GM10847 (cell line): ENCODE measurements around the gene BTBD7.

Experiments used
- POLR2A ChIP-seq: IDR thresholded peaks from 2 replicates; pipeline ENCODE4 v1.6.1; 2011; ENCODE audit not compliant: insufficient read length; ENCODE audit errors: extremely low read depth

The BTBD7 gene

GRCh38 chr14:93262446-93262845 lies 70.4 kb downstream of the BTBD7 start:
- TF ChIP-seq POLR2A: no peak

GRCh38 chr14:93249128-93249831 lies 83.6 kb downstream of the BTBD7 start:
- TF ChIP-seq POLR2A: no peak

- TF ChIP-seq POLR2A: no peak
Observed at GRCh38 chr14:93246534-93246933, 86.3 kb downstream of the BTBD7 start.

GRCh38 chr14:93245764-93246420 lies 86.9 kb downstream of the BTBD7 start:
- no peak for TF ChIP-seq POLR2A

DNA sequence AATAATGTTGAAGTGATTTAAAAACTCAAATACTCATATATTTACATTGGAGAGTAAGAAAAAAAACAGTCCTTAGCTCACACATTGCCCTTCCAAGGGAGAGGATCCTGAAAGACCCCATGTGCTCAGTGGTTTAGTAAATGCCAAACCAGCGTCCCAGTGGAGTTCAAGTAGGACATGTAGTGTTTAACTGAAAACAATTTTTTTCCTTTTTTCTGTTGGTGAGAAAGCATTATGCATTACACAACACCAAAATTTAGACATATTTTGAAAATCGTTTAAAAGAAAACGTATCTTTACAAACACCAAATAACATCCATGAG lies 92.2 kb downstream of the BTBD7 start:
- no peak for TF ChIP-seq POLR2A

GRCh38 chr14:93239869-93240677 lies 92.8 kb downstream of the BTBD7 start:
- no peak for TF ChIP-seq POLR2A

DNA sequence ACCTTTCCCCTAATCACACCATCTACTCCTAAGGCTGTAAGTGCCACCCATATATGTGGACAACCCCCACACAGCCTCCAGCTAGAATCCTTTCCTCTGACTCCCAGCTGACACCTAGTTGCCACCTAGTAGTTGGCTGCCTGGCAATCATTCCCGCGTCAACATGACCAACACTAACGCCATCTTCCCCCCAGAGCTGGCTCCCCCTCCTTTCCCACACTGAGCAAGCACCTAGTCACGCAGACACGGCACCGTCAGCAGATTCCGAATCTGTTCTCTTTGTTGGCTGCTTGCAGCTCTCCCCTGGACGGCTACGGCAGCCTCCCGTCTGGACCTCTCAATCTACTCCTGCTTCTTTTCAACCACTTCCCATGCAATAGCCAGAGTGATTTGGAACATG lies 98.0 kb downstream of the BTBD7 start:
- TF ChIP-seq POLR2A: no peak

- TF ChIP-seq POLR2A: no peak
Observed at GRCh38 chr14:93232159-93232558, 100.7 kb downstream of the BTBD7 start.

DNA sequence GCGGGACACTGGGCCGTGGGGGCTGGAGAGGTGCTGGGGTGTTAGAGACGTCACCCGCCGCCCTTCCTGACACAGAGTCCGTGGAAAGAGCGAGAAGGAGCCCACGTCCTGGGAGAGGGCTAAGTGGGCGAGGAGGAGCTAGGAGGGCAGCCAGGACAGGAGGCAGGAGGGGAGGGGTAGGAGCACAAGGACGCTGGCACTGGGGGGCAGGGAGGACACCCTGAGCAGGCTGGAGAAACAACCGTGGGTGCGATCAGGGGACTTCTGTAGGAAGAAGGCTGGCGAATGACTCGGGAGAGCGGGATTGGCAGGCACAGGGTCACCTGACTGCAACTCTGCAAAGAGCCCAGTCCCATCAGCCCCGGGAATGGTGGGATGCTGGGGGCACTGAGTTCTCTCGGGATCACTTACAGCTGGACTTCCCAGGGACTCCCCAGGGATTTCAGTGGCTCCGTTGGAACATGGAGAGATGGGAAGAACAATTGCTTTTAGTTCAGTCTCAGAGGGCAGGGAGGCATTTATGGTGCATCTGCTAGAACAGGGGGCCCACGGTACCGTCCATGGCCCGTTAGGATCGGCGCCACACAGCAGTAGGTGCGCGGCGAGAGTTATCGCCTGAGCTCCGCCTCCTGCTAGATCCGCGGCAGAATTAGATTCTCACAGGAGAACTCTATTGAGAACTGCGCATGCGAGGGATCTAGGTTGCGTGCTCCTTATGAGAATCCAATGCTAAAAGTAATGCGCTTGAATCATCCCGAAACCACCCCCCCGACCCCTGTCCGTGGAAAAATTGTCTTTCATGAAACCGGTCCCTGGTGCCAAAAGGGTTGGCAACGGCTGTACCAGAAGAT lies 101.5 kb downstream of the BTBD7 start:
- no peak for TF ChIP-seq POLR2A

DNA sequence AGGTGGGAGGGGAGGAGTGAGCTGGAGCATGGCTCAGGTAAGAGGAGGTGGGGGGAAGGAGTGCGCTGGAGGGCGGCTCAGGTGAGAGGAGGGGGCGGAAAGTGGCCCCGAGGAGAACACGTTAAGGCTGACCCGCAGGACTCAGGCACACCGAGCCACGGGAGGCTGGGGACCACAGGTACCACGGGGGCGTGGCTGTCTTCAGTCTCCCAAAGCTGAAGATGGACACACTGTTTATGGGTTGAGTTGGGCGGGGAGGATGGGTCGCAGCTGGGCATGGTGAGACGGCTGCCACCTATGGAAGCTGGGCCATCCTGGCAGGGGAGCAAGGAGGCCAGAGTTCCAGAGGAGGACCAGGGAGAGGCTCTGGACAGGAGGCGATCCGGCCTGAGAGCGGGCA lies 102.3 kb downstream of the BTBD7 start:
- TF ChIP-seq POLR2A: no peak

DNA sequence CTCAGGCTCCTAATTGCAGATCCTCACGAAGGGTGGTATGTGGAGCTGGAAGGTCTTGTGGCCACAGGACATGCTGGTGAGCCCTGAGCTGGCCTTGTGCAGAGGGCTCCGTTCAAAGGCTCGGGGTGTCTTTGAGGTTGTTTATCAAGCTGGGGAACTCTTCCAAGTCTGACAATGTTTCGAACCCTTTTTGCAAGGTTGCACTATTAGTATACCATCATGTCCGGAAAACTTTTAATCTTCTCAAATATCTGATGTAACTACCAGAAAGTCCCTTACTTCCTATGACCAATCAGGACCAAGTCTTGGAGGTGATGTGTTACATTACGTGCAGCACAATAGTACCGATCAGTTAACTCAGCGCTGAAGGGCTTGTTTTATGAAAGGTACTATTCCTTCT lies 104.3 kb downstream of the BTBD7 start:
- TF ChIP-seq POLR2A: no peak

- no peak for TF ChIP-seq POLR2A
Observed at GRCh38 chr14:93223565-93223964, 109.3 kb downstream of the BTBD7 start.

GRCh38 chr14:93220509-93220908 lies 112.3 kb downstream of the BTBD7 start:
- no peak for TF ChIP-seq POLR2A

GRCh38 chr14:93219103-93219726 lies 113.6 kb downstream of the BTBD7 start:
- TF ChIP-seq POLR2A: no peak

DNA sequence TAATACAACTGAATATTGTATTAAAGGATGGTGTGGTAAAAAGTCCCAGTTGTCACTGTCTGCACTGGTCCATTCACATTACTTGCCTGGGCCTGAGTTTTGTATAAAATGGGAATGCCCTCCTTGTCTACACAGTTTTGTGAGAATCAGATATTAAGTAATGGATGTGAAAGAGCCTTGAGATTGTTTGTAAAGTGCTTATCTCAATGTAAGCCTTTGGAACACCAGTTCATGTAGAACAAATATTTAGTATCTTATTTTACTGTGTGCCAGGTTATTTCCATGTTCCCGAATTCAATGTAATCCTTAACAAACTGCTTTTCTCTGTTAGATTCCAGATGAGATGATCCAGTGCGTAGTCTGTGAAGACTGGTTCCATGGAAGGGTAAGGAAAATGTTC lies 118.2 kb downstream of the BTBD7 start:
- no peak for TF ChIP-seq POLR2A
